H9 (cell line): ENCODE results near the gene LRRK1. TPM values are rescaled to one million over a fixed set of nuclear protein-coding genes. Genes with fewer than 3 reads are reported as not detected.

Experiments
- DNase-seq: peaks from one replicate; pipeline ENCODE4 v3.0.0-alpha.2; 2017
- H2AFZ ChIP-seq: one replicate; pipeline ENCODE4 v1.6.1; 2013; ENCODE audit warnings: mild to moderate bottlenecking, low read length, control low read depth, moderate library complexity
- H2AK5ac ChIP-seq: 2 replicates; pipeline ENCODE4 v1.6.1; 2013; ENCODE audit warnings: low read length, control low read depth, mixed read lengths; ENCODE audit not compliant: insufficient read length
- H2BK120ac ChIP-seq: one replicate; pipeline ENCODE4 v1.6.1; 2013; ENCODE audit warnings: low read depth, mild to moderate bottlenecking, low read length, control low read depth, inconsistent platforms; ENCODE audit not compliant: poor library complexity, severe bottlenecking
- H2BK12ac ChIP-seq: 2 replicates; pipeline ENCODE4 v1.6.1; 2013; ENCODE audit warnings: low read length, control low read depth, mixed read lengths, low read depth; ENCODE audit not compliant: insufficient read length
- H2BK15ac ChIP-seq: 2 replicates; pipeline ENCODE4 v1.6.1; 2013; ENCODE audit warnings: low read depth, low read length, control low read depth
- H2BK20ac ChIP-seq: one replicate; pipeline ENCODE4 v1.6.1; 2013; ENCODE audit warnings: low read depth, mild to moderate bottlenecking, low read length, control low read depth, inconsistent platforms; ENCODE audit not compliant: poor library complexity, severe bottlenecking
- H2BK5ac ChIP-seq: 2 replicates; pipeline ENCODE4 v1.6.1; 2013; ENCODE audit warnings: low read length, control low read depth, mixed read lengths; ENCODE audit not compliant: insufficient read length
- H3K14ac ChIP-seq: 2 replicates; pipeline ENCODE4 v1.6.1; 2013; ENCODE audit warnings: low read length, control low read depth; ENCODE audit not compliant: insufficient read depth
- H3K18ac ChIP-seq: 2 replicates; pipeline ENCODE4 v1.6.1; 2013; ENCODE audit warnings: low read depth, mild to moderate bottlenecking, mixed read lengths, low read length, control low read depth; ENCODE audit not compliant: insufficient read length
- H3K23ac ChIP-seq: 2 replicates; pipeline ENCODE4 v1.6.1; 2013; ENCODE audit warnings: low read length, control low read depth, mixed read lengths, low read depth; ENCODE audit not compliant: insufficient read length
- H3K23me2 ChIP-seq: 2 replicates; pipeline ENCODE4 v1.6.1; 2013; ENCODE audit warnings: low read depth, mild to moderate bottlenecking, mixed read lengths, low read length, control low read depth; ENCODE audit not compliant: insufficient read length, poor library complexity, severe bottlenecking
- H3K27ac ChIP-seq: 2 replicates; pipeline ENCODE4 v1.5.1; 2013; ENCODE audit warnings: low read length, control low read depth, mixed read lengths, low read depth; ENCODE audit not compliant: insufficient read length
- H3K27me3 ChIP-seq: 2 replicates; pipeline ENCODE4 v1.6.1; 2013; ENCODE audit warnings: low read length, control low read depth, inconsistent platforms; ENCODE audit not compliant: insufficient read depth
- H3K4ac ChIP-seq: 2 replicates; pipeline ENCODE4 v1.6.1; 2013; ENCODE audit warnings: low read depth, mild to moderate bottlenecking, control low read depth, inconsistent platforms, low read length, moderate library complexity
- H3K4me1 ChIP-seq: 2 replicates; pipeline ENCODE4 v1.6.1; 2013; ENCODE audit warnings: low read length, control low read depth, inconsistent platforms; ENCODE audit not compliant: insufficient read depth
- H3K4me2 ChIP-seq: 2 replicates; pipeline ENCODE4 v1.6.1; 2013; ENCODE audit warnings: low read length, control low read depth, mixed read lengths; ENCODE audit not compliant: insufficient read length, insufficient read depth
- H3K56ac ChIP-seq: 2 replicates; pipeline ENCODE4 v1.6.1; 2013; ENCODE audit warnings: low read depth, mild to moderate bottlenecking, mixed read lengths, low read length, control low read depth; ENCODE audit not compliant: insufficient read length
- H3K79me1 ChIP-seq: 2 replicates; pipeline ENCODE4 v1.6.1; 2013; ENCODE audit warnings: low read depth, mild to moderate bottlenecking, moderate library complexity, low read length, control low read depth, inconsistent platforms; ENCODE audit not compliant: insufficient read depth, poor library complexity, severe bottlenecking
- H3K79me2 ChIP-seq: 2 replicates; pipeline ENCODE4 v1.6.1; 2013; ENCODE audit warnings: low read length, control low read depth, inconsistent platforms; ENCODE audit not compliant: insufficient read depth
- H3K9ac ChIP-seq: 2 replicates; pipeline ENCODE4 v1.6.1; 2013; ENCODE audit warnings: low read length, control low read depth, mixed read lengths; ENCODE audit not compliant: insufficient read length; ENCODE audit errors: extremely low read depth
- H3K9me3 ChIP-seq: one replicate; pipeline ENCODE4 v1.6.1; 2013; ENCODE audit warnings: low read depth, low read length, inconsistent platforms; ENCODE audit not compliant: control insufficient read depth
- H3T11ph ChIP-seq: one replicate; pipeline ENCODE4 v1.6.1; 2013; ENCODE audit warnings: mild to moderate bottlenecking, low read length, control low read depth, inconsistent platforms
- H4K20me1 ChIP-seq: one replicate; pipeline ENCODE4 v1.6.1; 2013; ENCODE audit not compliant: control insufficient read depth, insufficient read length, insufficient read depth
- H4K5ac ChIP-seq: 2 replicates; pipeline ENCODE4 v1.6.1; 2013; ENCODE audit warnings: low read depth, mild to moderate bottlenecking, mixed read lengths, low read length, control low read depth; ENCODE audit not compliant: insufficient read length
- H4K8ac ChIP-seq: replicated peaks from 2 replicates; pipeline ENCODE4 v1.6.1; 2013; ENCODE audit warnings: low read length, control low read depth, mixed read lengths, low read depth; ENCODE audit not compliant: insufficient read length
- H4K91ac ChIP-seq: 2 replicates; pipeline ENCODE4 v1.6.1; 2013; ENCODE audit warnings: low read depth, mild to moderate bottlenecking, moderate library complexity, mixed read lengths, low read length, control low read depth; ENCODE audit not compliant: insufficient read length
- H3K27ac Mint-ChIP-seq, 3 experiments: 2 replicates in 2 of 3; 3 replicates in 1 of 3; pipeline ENCODE4 v1.8.0; 2020 to 2021; ENCODE audit warnings: mixed read lengths in 3 of 3, mild to moderate bottlenecking in 1 of 3, moderate library complexity in 1 of 3
- H3K27me3 Mint-ChIP-seq: 2 replicates; pipeline ENCODE4 v1.8.0; 2021; ENCODE audit warnings: low read depth, mild to moderate bottlenecking, moderate library complexity, mixed read lengths
- H3K36me3 Mint-ChIP-seq, 3 experiments: 2 replicates in 2 of 3; 3 replicates in 1 of 3; pipeline ENCODE4 v1.8.0; 2020 to 2021; ENCODE audit warnings: low read depth in 3 of 3, mixed read lengths in 3 of 3; ENCODE audit not compliant: insufficient read depth in 1 of 3
- H3K4me1 Mint-ChIP-seq, 2 experiments: 2 replicates each; pipeline ENCODE4 v1.8.0; 2020; ENCODE audit warnings: mixed read lengths in 2 of 2
- H3K4me3 Mint-ChIP-seq, 2 experiments: 2 replicates in 1 of 2; 3 replicates in 1 of 2; pipeline ENCODE4 v1.8.0; 2020 to 2021; ENCODE audit warnings: mild to moderate bottlenecking in 2 of 2, mixed read lengths in 2 of 2, moderate library complexity in 1 of 2
- H3K9me3 Mint-ChIP-seq, 2 experiments: 2 replicates in 1 of 2; 3 replicates in 1 of 2; pipeline ENCODE4 v1.8.0; 2020; ENCODE audit warnings: mild to moderate bottlenecking in 2 of 2, mixed read lengths in 2 of 2, moderate library complexity in 1 of 2
- WGBS: extraction: QIAGEN DNeasy Blood & Tissue Kit; methylation state at CpG from one replicate; pipeline ENCODE4 v1.1.7; 2013; ENCODE audit warnings: missing lambda C conversion rate, low lambda C conversion rate, mixed read lengths; ENCODE audit not compliant: insufficient read length; ENCODE audit errors: extremely low coverage; 5-methylcytosine and 5-hydroxymethylcytosine counted together
- total RNA-seq: library from RNA; stranded (reverse); gene quantifications from 2 replicates; pipeline ENCODE4 v1.2.1, GENCODE V29; 2021
- TF ChIP-seq, protein P1 (sequence below): fragments of 200-600 bp; sonication (generic); conservative IDR thresholded peaks from 3 replicates; pipeline ENCODE4 v1.8.0; 2021; ENCODE audit warnings: antibody characterized with exemption, mild to moderate bottlenecking

Gene LRRK1
- total RNA-seq, 1 experiment from 2014 or later = 4.0 TPM

DNA sequence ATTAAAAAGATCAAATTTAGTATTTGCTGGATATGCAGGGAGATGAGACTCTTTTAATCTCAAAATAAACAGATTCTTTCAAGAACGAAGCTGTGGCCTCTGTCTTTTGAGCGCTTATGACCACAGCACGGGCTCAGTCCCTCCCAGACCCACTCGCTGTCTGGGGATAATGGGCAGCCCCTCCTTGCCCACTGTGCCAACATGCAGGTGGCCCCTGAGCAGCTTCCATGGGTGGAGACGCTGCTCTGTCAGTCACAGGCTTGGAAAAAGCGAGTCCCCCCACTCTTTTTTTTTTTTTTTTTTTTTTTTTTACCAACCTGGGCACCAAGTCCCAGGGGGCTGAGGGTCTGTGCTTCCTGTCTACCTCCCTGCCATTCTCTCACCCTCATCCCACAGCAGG, 150.9 kb downstream of the LRRK1 start:
- H3K79me1 ChIP-seq = no peaks in the 10 kb centered on the region
- no peaks in the 10 kb centered on the region for H3K27me3 ChIP-seq
- no peak overlapping the region for H3K4me2 ChIP-seq
- no peak for DNase-seq
- peaks cover 20% of the 10 kb centered on the region for H3K4me1 ChIP-seq
- H3K18ac ChIP-seq = peak overlapping the region; percentile 81
- H3K56ac ChIP-seq = no peak overlapping the region
- peaks cover 4% of the 10 kb centered on the region for H3K23me2 ChIP-seq
- TF ChIP-seq, protein P1, sequence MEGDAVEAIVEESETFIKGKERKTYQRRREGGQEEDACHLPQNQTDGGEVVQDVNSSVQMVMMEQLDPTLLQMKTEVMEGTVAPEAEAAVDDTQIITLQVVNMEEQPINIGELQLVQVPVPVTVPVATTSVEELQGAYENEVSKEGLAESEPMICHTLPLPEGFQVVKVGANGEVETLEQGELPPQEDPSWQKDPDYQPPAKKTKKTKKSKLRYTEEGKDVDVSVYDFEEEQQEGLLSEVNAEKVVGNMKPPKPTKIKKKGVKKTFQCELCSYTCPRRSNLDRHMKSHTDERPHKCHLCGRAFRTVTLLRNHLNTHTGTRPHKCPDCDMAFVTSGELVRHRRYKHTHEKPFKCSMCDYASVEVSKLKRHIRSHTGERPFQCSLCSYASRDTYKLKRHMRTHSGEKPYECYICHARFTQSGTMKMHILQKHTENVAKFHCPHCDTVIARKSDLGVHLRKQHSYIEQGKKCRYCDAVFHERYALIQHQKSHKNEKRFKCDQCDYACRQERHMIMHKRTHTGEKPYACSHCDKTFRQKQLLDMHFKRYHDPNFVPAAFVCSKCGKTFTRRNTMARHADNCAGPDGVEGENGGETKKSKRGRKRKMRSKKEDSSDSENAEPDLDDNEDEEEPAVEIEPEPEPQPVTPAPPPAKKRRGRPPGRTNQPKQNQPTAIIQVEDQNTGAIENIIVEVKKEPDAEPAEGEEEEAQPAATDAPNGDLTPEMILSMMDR = no peak
- no peaks in the 10 kb centered on the region for H4K20me1 ChIP-seq
- peak overlapping the region; percentile 50 for H4K5ac ChIP-seq
- H4K8ac ChIP-seq = no peak overlapping the region
- peak overlapping the region; percentile 50 for H2BK20ac ChIP-seq
- H3K79me2 ChIP-seq = no peaks in the 10 kb centered on the region
- H3K4me1 Mint-ChIP-seq = peaks cover 60 to 68% of the 10 kb centered on the region in 2 experiments
- H3K9me3 ChIP-seq = no peaks in the 10 kb centered on the region
- peaks cover 4% of the 10 kb centered on the region for H3K27me3 Mint-ChIP-seq
- peak overlapping the region; percentile 52 for H2AK5ac ChIP-seq
- no peak overlapping the region for H2AFZ ChIP-seq
- H3K4ac ChIP-seq = peak overlapping the region; percentile 82
- peaks cover 13 to 25% (median 21%) of the 10 kb centered on the region in 3 experiments for H3K36me3 Mint-ChIP-seq
- peak overlapping the region in 1 of 2 experiments; percentile 21; a peak in 2 of 5 replicates for H3K4me3 Mint-ChIP-seq
- no peak overlapping the region for H2BK120ac ChIP-seq
- H3K9me3 Mint-ChIP-seq = peaks cover 21 to 34% of the 10 kb centered on the region in 2 experiments
- H2BK15ac ChIP-seq = no peak overlapping the region
- H3K9ac ChIP-seq = peak overlapping the region; percentile 35
- peak overlapping the region; percentile 58 for H2BK5ac ChIP-seq
- peak overlapping the region; percentile 96 for H2BK12ac ChIP-seq
- H3K14ac ChIP-seq = peak overlapping the region; percentile 86
- no peak overlapping the region for H3T11ph ChIP-seq
- H3K27ac ChIP-seq = peak overlapping the region; percentile 80
- H3K27ac Mint-ChIP-seq = peak overlapping the region; percentile 96 to 98 (median 97)
- no peak overlapping the region for H3K23ac ChIP-seq
- peak overlapping the region; percentile 78 for H4K91ac ChIP-seq
- no CpG with 5 or more reads among the region's 6 CpGs for WGBS
